CD4-positive, alpha-beta memory T cell (primary cell): ENCODE measurements around the gene DAP3. TPM values are rescaled to one million over a fixed set of nuclear protein-coding genes. Genes with fewer than 3 reads are reported as not detected.
A peak's percentile ranks its signal among the peaks of the same experiment; 100 is the strongest.
"Not testable (repeated sequence)": the region's sequence is repeated elsewhere in the genome, so short reads cannot be mapped to it uniquely, and the experiment has no call there.

Source experiments
- CTCF ChIA-PET: fragments of 350-600 bp; sonication (Branson Sonifier 250); formaldehyde crosslinking; loops from one replicate; lab custom pipeline; 2021; ENCODE audit warnings: inconsistent platforms; ENCODE audit not compliant: partially characterized antibody; lab: Charles Lee
- POLR2A ChIA-PET: fragments of 350-600 bp; sonication (Branson Sonifier 250); formaldehyde crosslinking; loops from one replicate; lab custom pipeline; 2021; ENCODE audit not compliant: partially characterized antibody; lab: Charles Lee
- DNase-seq, 5 donors: peaks; one replicate each; pipeline versions ENCODE4 v3.0.0 to v3.0.0-alpha.2; 2020 to 2022; ENCODE audit warnings: mixed read lengths in 1 of 5
- H3K27ac ChIP-seq: one replicate; pipeline ENCODE4 v1.7.0; 2013; ENCODE audit warnings: low read depth, low read length
- H3K27me3 ChIP-seq: 2 replicates; pipeline ENCODE4 v1.7.0; 2013; ENCODE audit warnings: mild to moderate bottlenecking, low read length, moderate library complexity; ENCODE audit not compliant: insufficient read depth
- H3K36me3 ChIP-seq: 2 replicates; pipeline ENCODE4 v1.7.0; 2013; ENCODE audit warnings: mild to moderate bottlenecking, low read length, moderate library complexity; ENCODE audit not compliant: insufficient read depth
- H3K4me1 ChIP-seq: 2 replicates; pipeline ENCODE4 v1.7.0; 2013; ENCODE audit warnings: mild to moderate bottlenecking, low read length, moderate library complexity; ENCODE audit not compliant: insufficient read depth
- H3K4me3 ChIP-seq, 2 donors: one replicate each; pipeline ENCODE4 v1.7.0; 2013; ENCODE audit warnings: low read length in 2 of 2, mild to moderate bottlenecking in 1 of 2
- H3K9me3 ChIP-seq, 2 donors: one replicate each; pipeline ENCODE4 v1.7.0; 2013; ENCODE audit warnings: low read length in 2 of 2, control low read depth in 1 of 2; ENCODE audit not compliant: control insufficient read depth in 1 of 2
- H3K27ac Mint-ChIP-seq, 7 donors: one replicate each; pipeline ENCODE4 v1.8.0; 2020 to 2021; ENCODE audit warnings: mixed read lengths in 7 of 7, mild to moderate bottlenecking in 6 of 7, inconsistent platforms in 3 of 7, moderate library complexity in 3 of 7
- H3K27me3 Mint-ChIP-seq, 2 donors: one replicate each; pipeline ENCODE4 v1.8.0; 2020 to 2021; ENCODE audit warnings: mixed read lengths in 2 of 2
- H3K36me3 Mint-ChIP-seq, 2 donors: one replicate each; pipeline ENCODE4 v1.8.0; 2020 to 2021; ENCODE audit warnings: mixed read lengths in 2 of 2, inconsistent platforms in 1 of 2, mild to moderate bottlenecking in 1 of 2
- H3K4me1 Mint-ChIP-seq, 4 donors: one replicate each; pipeline ENCODE4 v1.8.0; 2020 to 2021; ENCODE audit warnings: mixed read lengths in 4 of 4, mild to moderate bottlenecking in 1 of 4
- H3K4me3 Mint-ChIP-seq, 8 donors: one replicate each; pipeline ENCODE4 v1.8.0; 2020 to 2021; ENCODE audit warnings: mixed read lengths in 8 of 8, mild to moderate bottlenecking in 7 of 8, moderate library complexity in 6 of 8, inconsistent platforms in 3 of 8
- H3K9me3 Mint-ChIP-seq, 8 donors: one replicate each; pipeline ENCODE4 v1.8.0; 2020 to 2021; ENCODE audit warnings: mixed read lengths in 8 of 8, mild to moderate bottlenecking in 5 of 8, inconsistent platforms in 3 of 8, moderate library complexity in 1 of 8
- intact Hi-C: fragments of 100-400 bp; cut with micrococcal nuclease; formaldehyde crosslinking; loops from one replicate; pipeline ENCODE4 v1.15.1; 2023
- polyA plus RNA-seq, 2 donors: library from polyadenylated mRNA; unstranded; fragments of 300-500 nt; fragmentation: Illumina TruSeq; gene quantifications; one replicate each; pipeline ENCODE4 v1.2.3, GENCODE V29; 2021
- total RNA-seq, 2 experiments: library from RNA; stranded (reverse); gene quantifications; one replicate each; pipeline ENCODE4 v1.2.3, GENCODE V29; 2021

Gene DAP3
- total and polyA plus RNA-seq, 4 experiments from 2014 or later: 102 to 177 (median 131) TPM

DNA sequence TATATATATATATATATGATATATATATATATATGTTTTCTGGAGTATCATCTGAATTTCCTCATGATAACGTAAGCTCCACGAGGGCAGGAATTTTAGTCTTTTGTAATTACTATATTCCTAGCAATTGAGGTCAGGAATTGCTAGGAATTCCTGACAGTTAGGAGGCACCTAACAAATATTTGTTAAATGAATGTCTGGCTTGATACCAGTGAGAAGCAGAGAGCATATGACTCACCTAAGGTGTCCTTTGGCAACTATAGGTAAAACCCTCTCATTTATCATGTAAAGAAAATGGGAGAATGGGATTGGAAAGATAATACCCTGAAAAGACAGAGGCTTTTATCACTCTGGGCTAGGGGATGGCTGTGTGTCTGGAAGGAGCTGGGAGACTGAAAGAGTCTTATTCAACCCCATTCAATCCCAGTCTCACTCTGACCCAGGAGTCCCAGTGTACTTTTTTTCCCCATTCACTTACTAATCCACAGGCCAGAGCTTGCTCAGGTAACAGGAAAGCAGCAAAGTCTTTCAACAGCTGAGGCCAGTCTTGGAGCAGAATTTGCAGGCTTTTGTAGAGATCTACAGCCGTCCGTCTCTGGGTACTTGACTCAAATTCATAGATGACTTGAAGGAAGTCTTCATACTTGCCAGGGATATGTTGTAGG, 71.2 kb downstream of the DAP3 start:
- ChIA-PET CTCF (no interaction called here), POLR2A (no interaction called here)
- Histone ChIP-seq H3K36me3 (peaks cover 65% of the 10 kb centered on the region), H3K4me3 (no peak overlapping the region), H3K9me3 (no peaks in the 10 kb centered on the region), H3K27me3 (no peaks in the 10 kb centered on the region), H3K27ac (no peak overlapping the region), H3K4me1 (no peaks in the 10 kb centered on the region)
- DNase-seq: no peak
- intact Hi-C loops: no loop called here
- Mint-ChIP-seq H3K4me1 (peaks cover 0 to 5% (median 0%) of the 10 kb centered on the region in 4 donors), H3K27ac (peak overlapping the region in 1 of 7 donors; percentile 71), H3K36me3 (peaks cover 50 to 66% of the 10 kb centered on the region in 2 donors), H3K9me3 (no peaks in the 10 kb centered on the region), H3K27me3 (no peaks in the 10 kb centered on the region), H3K4me3 (no peak overlapping the region)

DNA sequence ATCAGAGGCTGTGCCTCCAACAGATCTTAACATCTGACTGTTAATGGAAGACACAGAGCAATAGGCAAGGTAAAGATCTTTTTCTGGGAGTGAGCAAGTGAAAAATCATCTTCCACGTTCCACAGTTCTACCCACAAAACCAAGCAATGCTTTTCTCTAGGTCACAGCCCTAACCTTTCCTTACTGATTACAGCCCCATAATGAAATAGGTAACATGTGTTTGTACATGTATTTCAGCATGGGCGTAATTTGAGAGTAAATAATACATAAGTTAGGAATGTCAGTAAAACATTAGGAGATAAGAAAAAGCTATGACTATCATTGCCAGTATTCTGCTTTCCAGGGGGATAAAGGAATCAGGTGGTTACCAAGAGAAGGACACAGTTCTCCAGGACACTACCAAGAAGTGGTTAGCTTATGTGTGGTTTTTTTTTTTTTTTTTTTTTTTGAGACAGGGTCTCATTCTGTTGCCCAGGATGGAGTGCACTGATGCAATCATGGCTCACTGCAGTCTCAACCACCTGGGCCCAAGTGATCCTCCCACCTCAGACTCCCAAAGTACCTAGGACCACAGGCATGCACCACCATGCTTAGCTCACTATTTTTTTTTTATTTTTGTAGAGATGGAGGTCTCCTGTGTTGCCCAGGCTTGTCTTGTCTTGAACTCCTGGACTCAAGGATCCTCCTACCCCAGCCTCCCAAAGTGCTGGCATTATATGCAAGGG, 72.0 kb downstream of the DAP3 start:
- Mint-ChIP-seq H3K4me1 (peaks cover 0 to 5% (median under 1%) of the 10 kb centered on the region in 4 donors), H3K4me3 (no peak overlapping the region), H3K27ac (peak overlapping the region in 4 of 7 donors; percentile 63 to 81 (median 68)), H3K9me3 (no peaks in the 10 kb centered on the region), H3K27me3 (no peaks in the 10 kb centered on the region), H3K36me3 (peaks cover 51 to 68% of the 10 kb centered on the region in 2 donors)
- Histone ChIP-seq H3K4me3 (no peak overlapping the region), H3K9me3 (no peaks in the 10 kb centered on the region), H3K4me1 (no peaks in the 10 kb centered on the region), H3K27ac (no peak overlapping the region), H3K27me3 (no peaks in the 10 kb centered on the region), H3K36me3 (peaks cover 62% of the 10 kb centered on the region)
- DNase-seq: no peak
- POLR2A ChIA-PET: no interaction called here
- intact Hi-C loops: no loop called here
- CTCF ChIA-PET: no interaction called here

DNA sequence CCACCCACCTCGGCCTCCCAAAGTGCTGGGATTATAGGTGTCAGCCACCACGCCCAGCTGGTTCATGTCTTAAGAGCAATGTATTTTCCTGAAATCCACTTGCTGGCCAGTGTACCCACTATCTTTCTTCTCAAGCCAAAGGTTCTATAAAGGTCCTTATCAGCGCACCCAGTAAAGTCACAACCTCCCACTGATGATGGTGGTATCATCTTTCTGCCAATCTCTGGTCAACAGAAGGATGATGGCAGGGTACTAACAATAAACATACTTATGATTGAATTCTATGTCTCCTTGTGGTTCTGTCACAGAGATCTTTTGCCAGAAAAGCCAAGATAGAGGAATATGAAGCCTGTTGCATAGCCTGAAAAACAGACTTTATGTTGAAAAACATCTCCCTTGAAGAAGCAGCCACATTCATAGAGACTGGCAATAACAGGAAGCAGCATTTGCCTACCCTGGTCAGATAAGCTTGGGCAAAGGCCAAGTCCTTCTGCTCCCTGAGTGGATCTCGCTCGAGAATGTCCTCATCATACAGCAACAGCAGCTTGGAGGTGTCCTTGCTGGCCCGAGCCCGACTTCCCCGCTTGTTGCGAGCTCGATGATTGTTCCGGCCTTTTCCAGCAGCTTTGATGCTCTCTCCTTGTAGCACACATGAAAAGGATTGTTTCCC, 73.0 kb downstream of the DAP3 start:
- Mint-ChIP-seq H3K4me3 (no peak overlapping the region), H3K9me3 (no peaks in the 10 kb centered on the region), H3K36me3 (peaks cover 52 to 67% of the 10 kb centered on the region in 2 donors), H3K27me3 (no peaks in the 10 kb centered on the region), H3K27ac (peak overlapping the region in 2 of 7 donors; percentile 12 to 65), H3K4me1 (peaks cover 0 to 5% (median under 1%) of the 10 kb centered on the region in 4 donors)
- no peak overlapping the region for H3K4me3 ChIP-seq
- no peaks in the 10 kb centered on the region for H3K27me3 ChIP-seq
- ChIA-PET CTCF (no interaction called here), POLR2A (no interaction called here)
- H3K27ac ChIP-seq: no peak overlapping the region
- H3K9me3 ChIP-seq: no peaks in the 10 kb centered on the region
- DNase-seq: no peak
- peaks cover 64% of the 10 kb centered on the region for H3K36me3 ChIP-seq
- intact Hi-C loops: no loop called here
- no peaks in the 10 kb centered on the region for H3K4me1 ChIP-seq

DNA sequence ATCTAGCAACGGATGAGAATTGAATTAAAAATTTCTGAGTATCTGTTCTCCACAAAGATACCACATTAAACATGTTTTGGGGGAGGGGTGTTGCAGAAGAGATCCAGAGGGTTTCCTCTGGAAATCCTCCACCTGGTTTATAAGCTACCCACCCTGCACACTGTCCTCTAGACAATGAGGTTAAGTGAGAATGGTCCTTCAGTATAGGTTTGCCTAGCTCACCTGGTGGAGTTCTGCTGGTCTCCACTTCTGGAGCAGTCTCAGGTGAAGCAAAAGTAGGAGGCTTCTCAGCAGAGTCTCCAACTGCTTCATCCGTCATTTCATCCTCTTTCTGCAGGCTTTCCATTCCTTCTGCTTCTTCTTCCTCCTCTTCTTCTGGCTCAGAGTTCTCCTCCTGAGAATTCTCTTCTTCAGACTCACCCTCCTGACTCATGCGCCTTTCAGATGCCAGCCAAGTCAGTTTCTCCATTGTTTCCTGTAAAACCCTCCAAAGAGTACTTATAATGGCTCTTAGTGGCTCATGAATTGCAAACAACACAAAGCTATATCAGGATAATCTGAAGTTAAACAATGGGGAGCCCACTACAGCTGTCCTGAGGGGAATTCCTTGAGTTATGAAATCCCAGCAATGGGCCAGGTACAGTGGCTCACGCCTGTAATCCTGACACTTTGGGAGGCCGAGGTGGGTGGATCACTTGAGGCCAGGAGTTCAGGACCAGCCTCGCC, 74.4 kb downstream of the DAP3 start:
- H3K4me3 Mint-ChIP-seq, H3K9me3 ChIP-seq, H3K27ac ChIP-seq, H3K4me3 ChIP-seq, H3K27me3 ChIP-seq, POLR2A ChIA-PET, intact Hi-C loops, DNase-seq, H3K9me3 Mint-ChIP-seq, H3K4me1 ChIP-seq, H3K27me3 Mint-ChIP-seq, H3K4me1 Mint-ChIP-seq: not testable (repeated sequence)
- Mint-ChIP-seq H3K27ac (peak overlapping the region in 2 of 7 donors; percentile 7 to 84), H3K36me3 (peaks cover 52 to 67% of the 10 kb centered on the region in 2 donors)
- H3K36me3 ChIP-seq: peaks cover 63% of the 10 kb centered on the region
- CTCF ChIA-PET: interaction anchor here (0.6 to 0.7 kb wide), 2 partner anchors 161 to 514 kb away, joined by 3 to 4 read pairs; no protein-coding TSS in a partner anchor

DNA sequence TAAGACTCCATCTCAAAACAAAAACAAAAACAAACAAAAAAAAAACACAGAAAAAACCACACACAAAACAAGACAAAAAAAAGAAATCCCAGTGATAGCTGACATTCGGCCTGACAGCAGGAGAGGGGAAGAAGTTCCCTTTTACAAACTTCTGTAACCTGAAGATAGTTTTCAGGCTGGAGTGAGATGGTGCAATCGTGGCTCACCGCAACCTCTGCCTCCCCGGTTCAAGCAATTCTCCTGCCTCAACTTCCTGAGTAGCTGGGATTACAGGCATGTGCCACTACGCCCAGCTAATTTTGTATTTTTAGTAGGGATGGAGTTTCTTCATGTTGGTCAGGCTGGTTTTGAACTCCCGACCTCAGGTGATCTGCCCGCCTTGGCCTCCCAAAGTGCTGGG, 75.1 kb downstream of the DAP3 start:
- peaks cover 60% of the 10 kb centered on the region for H3K36me3 ChIP-seq

DNA sequence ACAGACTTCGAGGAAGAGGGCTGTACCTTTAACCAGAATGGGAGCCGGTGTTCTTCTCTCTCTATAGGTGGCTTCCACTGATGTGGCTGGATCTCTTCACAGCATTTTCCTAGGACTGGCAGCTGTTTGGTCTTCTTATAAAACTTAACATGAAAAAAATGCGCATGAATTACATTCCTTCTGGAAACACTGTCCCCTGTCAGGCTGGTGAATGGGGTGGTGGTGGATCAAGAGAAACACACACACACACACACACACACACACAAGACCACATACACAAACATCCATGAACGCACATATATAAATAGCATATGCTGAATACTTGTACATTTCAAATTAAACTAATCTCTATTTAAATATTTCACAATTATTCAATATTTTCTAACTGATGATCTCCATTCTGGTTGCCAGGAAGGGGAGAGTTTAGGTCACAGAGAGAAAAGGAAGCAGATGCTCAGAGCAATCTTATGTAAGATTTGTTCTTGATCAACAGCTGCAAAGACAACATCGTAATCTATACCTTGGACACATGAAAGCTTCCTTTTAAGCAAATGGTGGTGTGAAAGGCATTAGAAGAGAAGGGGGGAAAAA, 78.6 kb downstream of the DAP3 start:
- intact Hi-C loops, CTCF ChIA-PET, H3K9me3 ChIP-seq, H3K27me3 ChIP-seq, H3K4me3 Mint-ChIP-seq, H3K4me1 Mint-ChIP-seq, DNase-seq, H3K27ac ChIP-seq, H3K27me3 Mint-ChIP-seq, H3K9me3 Mint-ChIP-seq, H3K4me3 ChIP-seq, POLR2A ChIA-PET, H3K4me1 ChIP-seq: not testable (repeated sequence)
- peaks cover 65% of the 10 kb centered on the region for H3K36me3 ChIP-seq
- Mint-ChIP-seq H3K27ac (peak overlapping the region in 3 of 7 donors; percentile 46 to 57 (median 49)), H3K36me3 (peaks cover 53 to 71% of the 10 kb centered on the region in 2 donors)

More for the DNA sequence above, 75.1 kb downstream of the DAP3 start:
- CTCF ChIA-PET: interaction anchor here (0.6 to 0.7 kb wide), 2 partner anchors 160 to 514 kb away, joined by 3 to 4 read pairs; no protein-coding TSS in a partner anchor
- H3K4me3 ChIP-seq, H3K4me1 Mint-ChIP-seq, DNase-seq, H3K4me3 Mint-ChIP-seq, H3K9me3 ChIP-seq, H3K27ac Mint-ChIP-seq, H3K27ac ChIP-seq, POLR2A ChIA-PET, H3K27me3 ChIP-seq, H3K27me3 Mint-ChIP-seq, H3K4me1 ChIP-seq, intact Hi-C loops, H3K9me3 Mint-ChIP-seq: not testable (repeated sequence)
- peaks cover 58 to 70% of the 10 kb centered on the region in 2 donors for H3K36me3 Mint-ChIP-seq
